ENCODE measurements around the gene CCDC170.

GRCh38 chr6:151614630-151615029, 120.8 kb downstream of the CCDC170 start:
- TF ChIP-seq SIN3A (IDR thresholded peaks at IDR 0.05; ENCODE audit: borderline replicate concordance, insufficient read depth, low read depth, low read length) (no peak), POLR2AphosphoS5 (IDR thresholded peaks at IDR 0.05; ENCODE audit: low read depth, low read length) (no peak), TCF7L2 (IDR thresholded peaks at IDR 0.05; ENCODE audit: low read depth, low read length) (no peak)
- TF ChIP-seq, protein P1, sequence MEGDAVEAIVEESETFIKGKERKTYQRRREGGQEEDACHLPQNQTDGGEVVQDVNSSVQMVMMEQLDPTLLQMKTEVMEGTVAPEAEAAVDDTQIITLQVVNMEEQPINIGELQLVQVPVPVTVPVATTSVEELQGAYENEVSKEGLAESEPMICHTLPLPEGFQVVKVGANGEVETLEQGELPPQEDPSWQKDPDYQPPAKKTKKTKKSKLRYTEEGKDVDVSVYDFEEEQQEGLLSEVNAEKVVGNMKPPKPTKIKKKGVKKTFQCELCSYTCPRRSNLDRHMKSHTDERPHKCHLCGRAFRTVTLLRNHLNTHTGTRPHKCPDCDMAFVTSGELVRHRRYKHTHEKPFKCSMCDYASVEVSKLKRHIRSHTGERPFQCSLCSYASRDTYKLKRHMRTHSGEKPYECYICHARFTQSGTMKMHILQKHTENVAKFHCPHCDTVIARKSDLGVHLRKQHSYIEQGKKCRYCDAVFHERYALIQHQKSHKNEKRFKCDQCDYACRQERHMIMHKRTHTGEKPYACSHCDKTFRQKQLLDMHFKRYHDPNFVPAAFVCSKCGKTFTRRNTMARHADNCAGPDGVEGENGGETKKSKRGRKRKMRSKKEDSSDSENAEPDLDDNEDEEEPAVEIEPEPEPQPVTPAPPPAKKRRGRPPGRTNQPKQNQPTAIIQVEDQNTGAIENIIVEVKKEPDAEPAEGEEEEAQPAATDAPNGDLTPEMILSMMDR (IDR thresholded peaks at IDR 0.05) = no peak

All from Panc1 (cell line).